ENCODE measurements around the gene GALNT8. TPM values are rescaled to one million over a fixed set of nuclear protein-coding genes. Genes with fewer than 3 reads are reported as not detected.

GALNT8 gene
- total RNA-seq, 1 donor from 2014 or later = not detected

DNA sequence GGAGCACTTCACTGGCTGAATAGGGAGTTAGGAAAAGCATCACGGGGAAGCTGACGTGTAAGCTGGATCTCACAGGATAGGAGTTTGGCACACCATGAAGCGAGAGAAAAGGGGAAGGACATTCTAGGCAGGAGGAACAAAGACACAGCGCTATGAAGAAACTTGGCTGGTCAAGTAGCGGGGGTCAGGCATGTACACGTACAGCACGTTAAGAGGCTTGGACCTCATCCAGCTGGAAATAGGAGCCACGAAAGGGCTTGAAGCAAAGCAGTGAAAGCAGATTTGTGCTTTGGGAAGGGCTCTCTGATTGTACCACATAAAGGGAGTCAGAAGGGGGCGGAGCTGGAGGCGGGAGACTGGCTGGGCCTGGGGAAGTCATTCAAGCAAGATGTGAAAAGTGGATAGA lies 19.6 kb upstream of the GALNT8 start:
- H3K27ac ChIP-seq = no peak overlapping the region
- TF ChIP-seq CTCF (IDR thresholded peaks at IDR 0.05) = no peak

DNA sequence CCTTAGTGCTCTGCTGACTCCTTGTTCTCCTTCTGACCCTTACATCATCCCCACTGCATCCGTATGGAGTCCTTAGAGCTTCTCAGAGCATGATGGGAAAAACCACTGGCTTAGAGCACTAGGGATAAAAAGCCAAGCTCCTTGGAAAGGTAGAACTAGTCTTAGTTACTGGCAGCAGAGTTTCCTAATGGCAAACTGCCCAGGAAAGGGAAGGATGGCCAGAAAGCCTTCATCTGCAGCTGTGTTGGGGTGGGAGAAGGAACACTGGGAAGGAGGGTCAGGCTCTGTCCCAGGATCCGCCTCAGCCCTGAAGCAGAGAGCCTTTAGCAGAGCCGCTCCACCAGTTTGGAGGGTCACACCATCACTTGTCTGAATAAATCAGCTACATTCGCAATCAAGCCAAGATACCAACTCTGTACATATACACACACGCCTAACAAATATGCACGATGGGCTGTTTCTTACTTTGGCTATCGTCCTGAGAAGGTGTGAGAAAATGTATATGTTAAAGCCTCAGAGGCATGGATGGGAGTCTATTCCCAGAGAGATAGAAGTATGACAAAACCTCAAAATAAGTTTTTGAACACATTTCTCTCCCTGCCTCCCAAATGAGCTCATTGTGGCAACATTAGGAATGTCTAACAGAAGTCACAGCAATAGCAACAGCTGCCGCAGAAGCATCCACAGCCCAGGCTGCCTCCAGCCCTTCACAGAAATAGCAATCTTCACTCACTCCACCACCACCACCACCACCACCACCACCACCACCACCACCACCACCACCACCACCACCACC lies 18.6 kb upstream of the GALNT8 start:
- Histone ChIP-seq H3K9me3 (no peaks in the 10 kb centered on the region), H3K36me3 (no peaks in the 10 kb centered on the region), H3K4me3 (no peak overlapping the region), H3K4me1 (no peaks in the 10 kb centered on the region), H3K27ac (no peak overlapping the region), H3K27me3 (no peaks in the 10 kb centered on the region)
- TF ChIP-seq CTCF (IDR thresholded peaks at IDR 0.05) = no peak
- DNase-seq (ENCODE audit: low spot score in 2 of 2) = no peak
- intact Hi-C loops (cut with DNase I) = no loop called here

More for the DNA sequence above, 19.6 kb upstream of the GALNT8 start:
- Histone ChIP-seq H3K9me3 (no peaks in the 10 kb centered on the region), H3K27me3 (no peaks in the 10 kb centered on the region), H3K4me3 (no peak overlapping the region), H3K4me1 (no peaks in the 10 kb centered on the region), H3K36me3 (no peaks in the 10 kb centered on the region)
- intact Hi-C loops (cut with DNase I) = no loop called here
- DNase-seq (ENCODE audit: low spot score in 2 of 2) = peak in 1 of 2 donors; percentile 72

GRCh38 chr12:4703676-4704075 lies 16.5 kb upstream of the GALNT8 start:
- Histone ChIP-seq H3K4me3 (no peak overlapping the region), H3K27ac (no peak overlapping the region), H3K27me3 (no peaks in the 10 kb centered on the region), H3K9me3 (no peaks in the 10 kb centered on the region), H3K36me3 (no peaks in the 10 kb centered on the region), H3K4me1 (no peaks in the 10 kb centered on the region)
- intact Hi-C loops (cut with DNase I) = no loop called here
- no peak for TF ChIP-seq CTCF (IDR thresholded peaks at IDR 0.05)
- DNase-seq (ENCODE audit: low spot score in 2 of 2) = no peak

DNA sequence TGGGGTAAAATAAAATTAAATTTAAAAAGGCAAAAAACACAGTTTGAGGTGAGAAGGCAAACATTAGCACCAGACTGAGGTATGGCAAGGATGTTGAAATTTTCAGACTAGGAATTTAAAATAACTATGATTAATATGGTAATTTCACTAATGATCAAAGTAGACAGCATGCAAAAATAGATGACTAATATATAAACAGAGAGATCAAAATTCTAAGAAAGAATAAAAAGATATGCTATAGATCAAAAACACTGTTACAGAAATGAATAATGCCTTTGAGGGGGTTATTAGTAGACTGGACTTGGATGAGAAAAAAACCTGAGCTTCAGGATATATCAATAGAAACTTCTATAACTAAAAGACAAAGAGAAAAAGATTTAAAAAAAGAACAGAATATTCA lies 14.4 kb upstream of the GALNT8 start:
- Histone ChIP-seq H3K9me3 (no peaks in the 10 kb centered on the region), H3K36me3 (no peaks in the 10 kb centered on the region), H3K4me3 (no peak overlapping the region), H3K4me1 (no peaks in the 10 kb centered on the region), H3K27ac (no peak overlapping the region), H3K27me3 (no peaks in the 10 kb centered on the region)
- no peak for DNase-seq (ENCODE audit: low spot score in 2 of 2)
- intact Hi-C loops (cut with DNase I) = no loop called here
- TF ChIP-seq CTCF (IDR thresholded peaks at IDR 0.05) = no peak

GRCh38 chr12:4707306-4707705 lies 12.9 kb upstream of the GALNT8 start:
- Histone ChIP-seq H3K36me3 (no peaks in the 10 kb centered on the region), H3K27ac (no peak overlapping the region), H3K4me1 (no peaks in the 10 kb centered on the region), H3K4me3 (no peak overlapping the region), H3K9me3 (no peaks in the 10 kb centered on the region), H3K27me3 (no peaks in the 10 kb centered on the region)
- no peak for DNase-seq (ENCODE audit: low spot score in 2 of 2)
- intact Hi-C loops (cut with DNase I) = no loop called here
- no peak for TF ChIP-seq CTCF (IDR thresholded peaks at IDR 0.05)

Data from ascending aorta (tissue), 2 donors.